ENCODE data around the gene DENND4A.

DNA sequence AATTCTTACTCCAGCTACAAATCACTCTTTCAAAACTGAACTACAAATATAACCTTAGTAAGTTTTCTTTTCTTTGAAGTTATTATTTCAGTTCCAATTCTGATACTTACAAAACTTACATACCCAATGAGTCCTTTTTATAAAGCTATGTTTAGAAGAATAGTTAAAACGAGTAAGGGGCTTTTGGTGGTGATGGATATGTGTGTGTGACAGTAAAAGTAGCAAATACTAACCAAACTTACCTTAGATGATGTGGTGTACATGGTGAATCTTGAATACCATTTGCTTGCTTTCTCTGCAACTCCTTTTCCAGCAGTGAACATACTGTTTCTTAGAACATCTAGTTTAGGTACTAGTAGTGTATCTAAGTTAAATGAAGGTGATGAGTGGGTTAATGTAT, 101.9 kb downstream of the DENND4A start:
- TF ChIP-seq, protein P1, sequence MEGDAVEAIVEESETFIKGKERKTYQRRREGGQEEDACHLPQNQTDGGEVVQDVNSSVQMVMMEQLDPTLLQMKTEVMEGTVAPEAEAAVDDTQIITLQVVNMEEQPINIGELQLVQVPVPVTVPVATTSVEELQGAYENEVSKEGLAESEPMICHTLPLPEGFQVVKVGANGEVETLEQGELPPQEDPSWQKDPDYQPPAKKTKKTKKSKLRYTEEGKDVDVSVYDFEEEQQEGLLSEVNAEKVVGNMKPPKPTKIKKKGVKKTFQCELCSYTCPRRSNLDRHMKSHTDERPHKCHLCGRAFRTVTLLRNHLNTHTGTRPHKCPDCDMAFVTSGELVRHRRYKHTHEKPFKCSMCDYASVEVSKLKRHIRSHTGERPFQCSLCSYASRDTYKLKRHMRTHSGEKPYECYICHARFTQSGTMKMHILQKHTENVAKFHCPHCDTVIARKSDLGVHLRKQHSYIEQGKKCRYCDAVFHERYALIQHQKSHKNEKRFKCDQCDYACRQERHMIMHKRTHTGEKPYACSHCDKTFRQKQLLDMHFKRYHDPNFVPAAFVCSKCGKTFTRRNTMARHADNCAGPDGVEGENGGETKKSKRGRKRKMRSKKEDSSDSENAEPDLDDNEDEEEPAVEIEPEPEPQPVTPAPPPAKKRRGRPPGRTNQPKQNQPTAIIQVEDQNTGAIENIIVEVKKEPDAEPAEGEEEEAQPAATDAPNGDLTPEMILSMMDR (conservative IDR thresholded peaks at IDR 0.05; ENCODE audit: low read depth, low read length), result no peak
- no peak for TF ChIP-seq POLR2A (IDR thresholded peaks at IDR 0.05; ENCODE audit: low read depth, low read length)
- no peak for TF ChIP-seq SMC3 (IDR thresholded peaks at IDR 0.05; ENCODE audit: low read depth, low read length)
- no peak for TF ChIP-seq CEBPB (IDR thresholded peaks at IDR 0.05; ENCODE audit: low read depth, low read length)
- no peak for TF ChIP-seq RAD21 (IDR thresholded peaks at IDR 0.05; ENCODE audit: low read length)
- TF ChIP-seq BHLHE40 (IDR thresholded peaks at IDR 0.05; ENCODE audit: low read depth, low read length), result no peak
- TF ChIP-seq MAFK (IDR thresholded peaks at IDR 0.05; ENCODE audit: low read depth, low read length), result no peak
- TF ChIP-seq, protein P2, sequence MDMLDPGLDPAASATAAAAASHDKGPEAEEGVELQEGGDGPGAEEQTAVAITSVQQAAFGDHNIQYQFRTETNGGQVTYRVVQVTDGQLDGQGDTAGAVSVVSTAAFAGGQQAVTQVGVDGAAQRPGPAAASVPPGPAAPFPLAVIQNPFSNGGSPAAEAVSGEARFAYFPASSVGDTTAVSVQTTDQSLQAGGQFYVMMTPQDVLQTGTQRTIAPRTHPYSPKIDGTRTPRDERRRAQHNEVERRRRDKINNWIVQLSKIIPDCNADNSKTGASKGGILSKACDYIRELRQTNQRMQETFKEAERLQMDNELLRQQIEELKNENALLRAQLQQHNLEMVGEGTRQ (IDR thresholded peaks at IDR 0.05; ENCODE audit: low read depth, low read length), result no peak
- TF ChIP-seq MXI1 (IDR thresholded peaks at IDR 0.05; ENCODE audit: borderline replicate concordance, low read depth, low read length), result no peak
- TF ChIP-seq RCOR1 (IDR thresholded peaks at IDR 0.05; ENCODE audit: insufficient replicate concordance, low read length), result no peak
- TF ChIP-seq, protein P3, sequence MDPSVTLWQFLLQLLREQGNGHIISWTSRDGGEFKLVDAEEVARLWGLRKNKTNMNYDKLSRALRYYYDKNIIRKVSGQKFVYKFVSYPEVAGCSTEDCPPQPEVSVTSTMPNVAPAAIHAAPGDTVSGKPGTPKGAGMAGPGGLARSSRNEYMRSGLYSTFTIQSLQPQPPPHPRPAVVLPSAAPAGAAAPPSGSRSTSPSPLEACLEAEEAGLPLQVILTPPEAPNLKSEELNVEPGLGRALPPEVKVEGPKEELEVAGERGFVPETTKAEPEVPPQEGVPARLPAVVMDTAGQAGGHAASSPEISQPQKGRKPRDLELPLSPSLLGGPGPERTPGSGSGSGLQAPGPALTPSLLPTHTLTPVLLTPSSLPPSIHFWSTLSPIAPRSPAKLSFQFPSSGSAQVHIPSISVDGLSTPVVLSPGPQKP (IDR thresholded peaks at IDR 0.05; ENCODE audit: borderline replicate concordance, low read depth, low read length), result no peak
- no peak for TF ChIP-seq CHD1 (IDR thresholded peaks at IDR 0.05; ENCODE audit: low read depth, low read length)
